Spinal cord (tissue), 10 donors: Measurements from ENCODE around the gene SLC7A6OS. TPM values are rescaled to one million over a fixed set of nuclear protein-coding genes. Genes with fewer than 3 reads are reported as not detected.

ENCODE experiments used
- DNase-seq, 6 donors: peaks; one replicate each; pipeline versions ENCODE4 v3.0.0 to v3.0.0-alpha.2; 2013 to 2015; ENCODE audit warnings: low spot score in 6 of 6, low read depth in 4 of 6
- H3K27ac ChIP-seq: one replicate; pipeline ENCODE4 v1.5.1; 2013; ENCODE audit warnings: low read depth, low read length, control low read depth
- H3K27me3 ChIP-seq: one replicate; pipeline ENCODE4 v1.6.1; 2013; ENCODE audit warnings: low read length; ENCODE audit not compliant: control insufficient read depth, insufficient read depth
- H3K36me3 ChIP-seq: one replicate; pipeline ENCODE4 v1.6.1; 2013; ENCODE audit warnings: low read length; ENCODE audit not compliant: control insufficient read depth, insufficient read depth
- H3K4me1 ChIP-seq: one replicate; pipeline ENCODE4 v1.6.1; 2013; ENCODE audit warnings: low read length; ENCODE audit not compliant: control insufficient read depth, insufficient read depth
- H3K4me3 ChIP-seq: one replicate; pipeline ENCODE4 v1.5.1; 2013; ENCODE audit warnings: low read depth, low read length, control low read depth
- H3K9me3 ChIP-seq: one replicate; pipeline ENCODE4 v1.6.1; 2013; ENCODE audit warnings: low read length; ENCODE audit not compliant: control insufficient read depth, insufficient read depth
- WGBS: methylation state at CpG from one replicate; pipeline ENCODE4 v1.1.5; 2013; ENCODE audit warnings: missing lambda C conversion rate; ENCODE audit not compliant: insufficient coverage; 5-methylcytosine and 5-hydroxymethylcytosine counted together
- polyA plus RNA-seq, 2 donors: library from polyadenylated mRNA; unstranded; fragments of 120-200 nt; gene quantifications; one replicate each; pipeline ENCODE4 v1.2.1, GENCODE V29; 2013; ENCODE audit not compliant: insufficient read length in 2 of 2
- total RNA-seq, 2 donors: library from RNA; depleted of rRNA in 1 of 2; stranded (reverse); fragments of 120-200 nt in 1 of 2; fragments of >200 nt in 1 of 2; gene quantifications; one replicate each; pipeline versions ENCODE4 v1.2.3 to v1.2.4, GENCODE V29; 2013 to 2014
- donor health status: healthy.

The SLC7A6OS gene
- total and polyA plus RNA-seq, 4 donors: 13.4 to 23.0 (median 19.8) TPM

DNA sequence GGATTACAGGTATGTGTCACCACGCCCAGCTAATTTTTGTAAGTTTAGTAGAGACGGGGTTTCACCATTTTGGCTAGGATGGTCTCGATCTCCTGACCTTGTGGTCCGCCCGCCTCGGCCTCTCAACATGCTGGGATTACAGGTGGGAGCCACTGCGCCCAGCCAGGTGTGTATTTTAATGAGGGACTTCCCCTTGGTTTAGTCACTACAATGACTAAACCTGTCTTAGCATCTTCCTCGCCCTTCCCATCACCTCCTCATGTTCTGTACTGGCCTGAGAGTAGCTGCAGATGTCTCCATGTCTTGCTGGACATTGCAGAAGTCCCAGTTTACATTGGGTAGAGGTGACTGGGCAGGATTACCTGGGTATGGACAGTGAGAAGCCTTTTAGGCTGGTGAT lies 36.9 kb downstream of the SLC7A6OS start:
- H3K36me3 ChIP-seq: peaks cover 25% of the 10 kb centered on the region
- DNase-seq: no peak
- H3K4me3 ChIP-seq: no peak overlapping the region
- no peaks in the 10 kb centered on the region for H3K4me1 ChIP-seq
- H3K9me3 ChIP-seq: no peaks in the 10 kb centered on the region
- no peak overlapping the region for H3K27ac ChIP-seq
- no CpG with 5 or more reads among the region's 8 CpGs for WGBS
- H3K27me3 ChIP-seq: no peaks in the 10 kb centered on the region

DNA sequence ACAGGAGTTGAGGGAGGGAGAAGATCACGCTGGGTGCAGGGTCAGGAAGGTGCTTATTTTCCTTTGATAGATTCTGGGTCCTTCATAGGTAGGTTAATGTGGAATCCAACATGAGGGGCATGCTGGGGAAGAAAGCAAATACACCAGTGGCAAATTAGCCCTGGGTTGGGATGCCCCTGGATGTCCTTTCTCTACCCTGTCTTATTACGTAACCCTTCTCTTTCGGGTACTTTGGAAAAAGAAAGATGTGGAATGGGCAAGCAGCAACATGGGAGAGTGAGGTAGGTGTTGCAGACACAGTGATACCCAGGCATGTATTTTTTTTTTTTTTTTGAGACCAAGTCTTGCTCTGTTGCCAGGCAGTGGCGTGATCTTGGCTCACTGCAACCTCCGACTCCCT lies 37.3 kb downstream of the SLC7A6OS start:
- H3K4me1 ChIP-seq: no peaks in the 10 kb centered on the region
- DNase-seq: no peak
- no peaks in the 10 kb centered on the region for H3K27me3 ChIP-seq
- no peaks in the 10 kb centered on the region for H3K9me3 ChIP-seq
- peaks cover 24% of the 10 kb centered on the region for H3K36me3 ChIP-seq
- H3K27ac ChIP-seq: no peak overlapping the region
- no peak overlapping the region for H3K4me3 ChIP-seq
- WGBS: 96% methylated on average over 3 of the region's 5 CpGs

DNA sequence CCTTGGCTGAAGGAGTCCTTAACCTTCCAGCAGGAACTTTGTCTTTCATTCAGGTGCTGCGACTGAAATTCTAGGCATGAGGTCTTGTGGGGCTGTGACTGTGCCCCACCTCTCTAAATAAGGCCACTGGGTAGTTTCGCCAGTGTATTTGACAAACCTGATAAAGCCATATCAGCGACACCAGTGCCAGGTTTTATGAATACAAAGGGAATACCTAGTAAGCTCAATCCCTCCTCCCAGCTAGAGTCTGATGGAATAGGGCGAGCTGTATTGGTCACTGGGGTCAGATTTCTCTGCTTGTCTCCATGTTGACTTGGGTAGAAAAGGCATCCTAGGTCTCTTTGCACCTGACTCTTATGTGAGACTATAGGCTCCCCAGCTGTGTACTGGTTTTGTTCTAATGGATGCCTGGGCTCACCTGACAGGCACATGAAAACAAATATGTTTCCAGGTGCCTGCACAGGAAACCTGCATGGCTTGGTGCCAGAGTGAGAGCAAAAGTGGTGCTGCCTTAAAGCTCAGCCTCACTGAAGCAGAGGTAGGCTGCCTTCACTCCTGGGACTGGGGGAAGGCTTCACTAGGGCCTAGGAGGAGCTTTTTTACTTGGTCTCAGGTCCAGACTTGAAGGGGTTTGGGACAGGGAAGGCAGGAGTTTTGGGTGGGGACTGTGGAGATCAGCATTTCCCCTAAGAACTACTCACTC lies 38.1 kb downstream of the SLC7A6OS start:
- H3K27me3 ChIP-seq: no peaks in the 10 kb centered on the region
- H3K4me1 ChIP-seq: peaks cover under 1% of the 10 kb centered on the region
- 80% methylated on average over 4 of the region's 4 CpGs for WGBS
- peaks cover 21% of the 10 kb centered on the region for H3K36me3 ChIP-seq
- no peak overlapping the region for H3K27ac ChIP-seq
- peak in 1 of 6 donors; percentile 2 for DNase-seq
- no peaks in the 10 kb centered on the region for H3K9me3 ChIP-seq
- H3K4me3 ChIP-seq: no peak overlapping the region

DNA sequence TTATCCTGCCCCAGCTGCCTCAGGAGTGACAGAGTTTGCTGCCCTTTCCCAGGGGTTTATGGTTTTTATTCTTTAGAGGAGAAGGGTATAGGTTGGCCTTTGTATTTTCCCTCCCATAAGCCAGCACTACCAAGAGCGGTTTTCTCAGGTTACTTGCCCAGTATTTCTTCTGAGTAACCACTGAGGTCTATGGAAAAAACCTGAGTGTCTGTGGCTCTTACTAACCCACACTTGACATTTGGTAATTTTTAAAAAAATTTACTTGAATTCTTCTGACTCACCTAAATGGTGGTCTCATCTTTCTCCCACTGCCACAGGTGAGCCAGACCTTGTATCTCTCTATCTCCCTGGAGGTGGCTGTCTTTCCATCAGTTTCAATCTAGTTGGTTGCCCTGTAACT lies 40.4 kb downstream of the SLC7A6OS start:
- no peak for DNase-seq
- Histone ChIP-seq H3K27ac (no peak overlapping the region), H3K4me1 (peaks cover 8% of the 10 kb centered on the region), H3K36me3 (peaks cover 17% of the 10 kb centered on the region), H3K4me3 (no peak overlapping the region), H3K9me3 (no peaks in the 10 kb centered on the region), H3K27me3 (no peaks in the 10 kb centered on the region)
- WGBS: no CpG with 5 or more reads among the region's 1 CpG

DNA sequence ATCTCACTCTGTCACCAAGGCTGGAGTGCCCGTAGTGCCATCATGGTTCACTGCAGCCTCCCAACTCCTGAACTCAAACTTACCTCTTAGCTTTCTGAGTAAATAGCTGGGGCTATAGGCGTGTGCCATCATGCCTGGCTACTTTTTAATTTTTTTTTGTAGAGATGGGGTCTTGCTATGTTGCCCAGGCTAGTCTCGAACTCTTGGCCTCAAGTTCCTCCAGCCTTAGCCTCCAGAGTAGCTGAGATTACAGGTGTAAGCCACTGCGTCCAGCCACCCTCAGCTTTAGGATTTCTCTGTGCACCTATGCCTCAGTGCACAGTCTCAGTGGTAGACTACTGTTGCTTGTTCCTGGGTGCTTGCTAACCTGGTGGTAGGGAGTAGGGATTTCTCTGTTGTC lies 41.0 kb downstream of the SLC7A6OS start:
- Histone ChIP-seq H3K27me3 (no peaks in the 10 kb centered on the region), H3K36me3 (peaks cover 13% of the 10 kb centered on the region), H3K4me3 (no peak overlapping the region), H3K27ac (no peak overlapping the region), H3K9me3 (no peaks in the 10 kb centered on the region), H3K4me1 (peaks cover 14% of the 10 kb centered on the region)
- DNase-seq: no peak
- WGBS: 100% methylated on average over 1 of the region's 4 CpGs

DNA sequence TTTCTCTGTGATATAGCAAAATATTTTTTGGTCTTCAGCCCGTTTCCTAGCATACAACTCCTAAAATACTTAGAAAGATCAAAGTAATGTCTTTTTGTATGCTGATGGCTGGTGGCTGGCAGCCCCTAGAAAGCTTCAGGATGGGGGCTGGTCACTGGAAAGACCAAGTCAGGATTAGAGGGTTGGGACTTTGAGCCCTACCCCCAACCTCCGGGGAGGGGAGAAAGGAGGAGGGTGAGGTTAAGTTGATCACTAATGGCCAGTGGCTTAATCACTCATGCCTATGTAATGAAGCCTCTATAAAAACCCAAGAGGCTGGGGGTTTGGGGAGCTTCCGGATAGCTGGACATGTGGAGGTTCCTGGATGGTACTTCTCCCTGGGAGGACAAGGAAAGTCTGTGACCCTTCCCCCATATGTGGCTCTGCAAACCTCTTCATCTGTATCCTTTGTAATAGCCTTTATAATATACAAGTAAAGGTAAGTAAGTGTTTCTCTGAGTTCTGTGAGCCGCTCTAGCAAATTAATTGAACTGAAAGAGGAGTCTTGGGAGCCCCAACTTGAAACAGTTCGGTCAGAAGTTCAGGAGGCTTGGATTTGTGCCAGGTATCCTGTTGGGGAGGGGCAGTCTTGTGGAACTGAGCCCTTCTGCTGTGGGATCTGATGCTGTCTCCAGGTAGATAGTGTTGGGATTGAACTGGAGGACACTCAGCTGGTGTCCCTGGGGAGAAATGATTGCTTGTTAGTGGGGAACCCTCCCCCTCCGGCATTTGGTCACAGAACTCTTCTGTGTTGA lies 42.9 kb downstream of the SLC7A6OS start:
- no peaks in the 10 kb centered on the region for H3K27me3 ChIP-seq
- H3K36me3 ChIP-seq: peaks cover 1% of the 10 kb centered on the region
- no peak overlapping the region for H3K27ac ChIP-seq
- 50% methylated on average over 2 of the region's 6 CpGs for WGBS
- no peaks in the 10 kb centered on the region for H3K9me3 ChIP-seq
- H3K4me3 ChIP-seq: no peak overlapping the region
- H3K4me1 ChIP-seq: peaks cover 24% of the 10 kb centered on the region
- peak in 1 of 6 donors; percentile 56 for DNase-seq

DNA sequence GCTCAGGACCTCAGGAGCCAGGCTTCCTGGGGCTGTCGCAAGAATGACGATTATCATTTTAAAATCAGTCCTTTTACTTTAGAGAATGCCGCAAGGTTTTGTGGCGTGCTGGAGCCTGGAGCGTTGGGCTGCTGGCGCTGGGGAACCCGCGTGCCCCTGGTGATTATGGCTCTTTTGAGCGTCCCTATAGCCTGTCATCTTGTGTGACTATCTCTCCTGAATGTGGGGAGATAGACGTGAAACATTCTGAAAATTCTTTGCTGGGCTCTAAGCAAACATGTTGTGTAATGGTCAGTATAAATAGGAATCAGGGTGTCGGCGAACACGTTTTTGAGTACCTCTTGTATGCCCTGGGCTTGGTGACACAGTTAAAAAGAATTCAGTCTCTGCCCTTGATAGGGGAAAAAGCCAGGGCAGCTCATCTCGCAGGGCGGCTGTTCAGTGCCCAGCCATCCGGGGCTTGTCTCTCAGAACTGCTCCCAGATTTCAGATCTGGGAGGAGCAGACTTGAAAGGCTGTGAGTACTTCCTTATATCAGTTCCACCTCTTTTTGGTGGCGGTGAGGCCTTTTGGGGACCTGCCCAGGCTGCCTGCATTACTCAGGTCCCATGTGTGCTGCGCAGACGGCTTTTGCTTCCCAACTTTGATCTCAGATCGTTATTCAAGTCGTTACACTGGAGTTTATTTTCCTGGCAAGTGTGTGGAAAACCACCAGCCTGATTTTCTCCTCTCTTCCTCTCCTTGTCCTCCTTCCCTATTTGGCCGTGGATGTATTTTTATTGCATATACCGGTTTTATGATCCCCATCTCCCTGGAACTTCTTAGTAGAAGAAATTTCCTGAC lies 45.4 kb downstream of the SLC7A6OS start:
- no peaks in the 10 kb centered on the region for H3K9me3 ChIP-seq
- DNase-seq: peak in 2 of 6 donors; percentile 14 to 38
- H3K4me1 ChIP-seq: peaks cover 24% of the 10 kb centered on the region
- 15% methylated on average over 20 of the region's 23 CpGs for WGBS
- H3K27me3 ChIP-seq: no peaks in the 10 kb centered on the region
- peak overlapping the region; percentile 74 for H3K27ac ChIP-seq
- peak overlapping the region; percentile 75 for H3K4me3 ChIP-seq
- H3K36me3 ChIP-seq: peaks cover 11% of the 10 kb centered on the region

DNA sequence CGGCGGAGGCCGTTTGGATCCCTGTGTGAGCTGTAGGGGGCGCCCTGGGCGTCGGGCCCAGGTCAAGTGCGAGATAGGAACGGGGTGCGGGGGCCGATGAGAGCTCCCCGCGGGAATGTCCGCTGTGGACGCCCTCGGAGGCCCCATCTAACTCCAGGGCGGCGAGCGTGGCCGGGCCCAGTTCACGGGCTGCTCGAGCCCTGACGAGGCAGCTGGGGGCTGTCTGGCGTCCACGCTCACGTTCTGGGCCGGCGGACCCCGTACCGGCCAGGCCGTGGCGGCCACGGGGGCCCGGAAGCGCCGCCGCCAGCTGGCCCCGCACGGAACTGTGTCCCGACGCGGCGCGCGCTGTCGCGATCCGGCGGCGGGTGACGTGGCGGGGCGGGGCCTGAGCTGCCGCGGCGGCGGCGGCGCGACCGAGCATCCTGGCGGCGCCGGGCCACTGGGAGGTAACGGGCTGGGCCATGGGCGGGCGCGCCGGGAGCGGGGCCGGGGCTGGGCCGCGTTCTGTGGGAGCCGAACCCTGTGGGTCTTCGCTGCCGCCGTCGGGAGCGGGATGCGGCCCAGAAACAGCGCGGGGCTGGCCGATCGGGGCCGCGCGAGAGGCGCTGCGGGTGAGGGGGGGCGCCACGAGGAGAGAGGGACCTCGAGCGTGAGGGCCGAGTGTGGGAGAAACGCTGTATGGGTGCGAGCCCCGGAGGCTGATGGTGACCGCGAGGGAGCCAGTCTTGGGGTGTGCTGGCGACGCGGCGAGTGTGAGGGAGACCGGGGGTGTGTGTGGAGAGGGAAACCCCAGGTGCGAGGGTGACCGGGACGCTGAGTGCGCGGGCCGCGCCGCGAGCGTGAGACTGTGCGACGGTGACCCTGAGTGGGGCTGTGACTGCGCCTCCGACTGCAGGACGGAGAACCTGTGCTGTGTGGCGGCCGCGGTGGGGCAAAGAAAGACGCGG lies 46.3 kb downstream of the SLC7A6OS start, which contains the start of gene SLC7A6:
TSS of gene SLC7A6 (plus strand) at position 399 of the 950 bp plus-strand sequence. CDS start 10,201 bp downstream, outside the sequence.
- Histone ChIP-seq H3K4me1 (peaks cover 24% of the 10 kb centered on the region), H3K4me3 (peak within 1 kb of the TSS; percentile 75), H3K27me3 (no peaks in the 10 kb centered on the region), H3K9me3 (no peaks in the 10 kb centered on the region), H3K27ac (peak within 1 kb of the TSS; percentile 81), H3K36me3 (peaks cover 20% of the 10 kb centered on the region)
- peak in 3 of 6 donors; percentile 39 to 88 (median 84) for DNase-seq
- under 1% methylated on average over 123 of the region's 123 CpGs for WGBS
